HG02938 (cell line): ENCODE data around the gene DCTN3.

ENCODE experiments used
- ATAC-seq: cut with Tn5 transposase; IDR thresholded peaks from one replicate; pipeline ENCODE4 v1.9.1; 2021; ENCODE audit warnings: mild to moderate bottlenecking, moderate library complexity; ENCODE audit not compliant: unreplicated experiment

The DCTN3 gene

DNA sequence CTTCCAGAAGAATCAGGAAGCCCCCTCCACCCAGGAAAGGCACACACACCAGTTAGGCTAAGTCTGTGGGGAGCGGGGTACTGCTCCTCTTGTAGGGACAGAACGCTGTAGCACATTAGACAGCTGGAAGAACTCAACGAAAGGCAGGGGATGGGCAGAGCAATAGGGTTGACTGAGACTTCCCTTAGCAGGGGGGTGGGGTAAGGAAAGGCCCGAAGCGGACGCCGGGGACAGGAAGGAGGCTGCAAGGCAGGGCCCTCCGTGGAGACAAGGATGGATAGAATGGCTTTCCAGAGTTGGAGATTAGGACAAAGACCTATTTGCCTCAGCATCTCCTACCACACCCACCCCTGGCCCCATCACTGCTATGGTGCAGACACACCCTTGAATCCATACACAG, 45.1 kb downstream of the DCTN3 start:
- no peak for ATAC-seq

DNA sequence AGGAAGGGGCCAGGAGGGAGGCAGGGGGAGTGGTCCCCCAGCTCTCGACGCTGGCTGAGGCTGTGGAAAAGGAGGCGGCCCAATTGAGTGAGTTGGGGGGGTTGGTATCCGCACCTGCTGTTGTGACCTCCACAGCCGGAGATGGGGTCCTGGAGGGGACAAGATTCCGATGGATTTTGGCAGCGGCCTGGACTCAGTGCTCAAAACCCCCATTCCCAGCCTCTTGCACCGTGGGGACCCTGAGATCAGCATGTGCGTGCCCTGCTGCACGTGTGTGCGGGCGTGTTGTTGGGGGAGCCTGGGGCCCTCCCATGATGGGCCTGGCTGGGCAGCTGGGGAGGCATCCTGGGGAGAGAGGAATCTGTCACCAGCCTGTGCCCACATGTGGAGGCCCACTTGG, 45.7 kb downstream of the DCTN3 start:
- ATAC-seq, result no peak

DNA sequence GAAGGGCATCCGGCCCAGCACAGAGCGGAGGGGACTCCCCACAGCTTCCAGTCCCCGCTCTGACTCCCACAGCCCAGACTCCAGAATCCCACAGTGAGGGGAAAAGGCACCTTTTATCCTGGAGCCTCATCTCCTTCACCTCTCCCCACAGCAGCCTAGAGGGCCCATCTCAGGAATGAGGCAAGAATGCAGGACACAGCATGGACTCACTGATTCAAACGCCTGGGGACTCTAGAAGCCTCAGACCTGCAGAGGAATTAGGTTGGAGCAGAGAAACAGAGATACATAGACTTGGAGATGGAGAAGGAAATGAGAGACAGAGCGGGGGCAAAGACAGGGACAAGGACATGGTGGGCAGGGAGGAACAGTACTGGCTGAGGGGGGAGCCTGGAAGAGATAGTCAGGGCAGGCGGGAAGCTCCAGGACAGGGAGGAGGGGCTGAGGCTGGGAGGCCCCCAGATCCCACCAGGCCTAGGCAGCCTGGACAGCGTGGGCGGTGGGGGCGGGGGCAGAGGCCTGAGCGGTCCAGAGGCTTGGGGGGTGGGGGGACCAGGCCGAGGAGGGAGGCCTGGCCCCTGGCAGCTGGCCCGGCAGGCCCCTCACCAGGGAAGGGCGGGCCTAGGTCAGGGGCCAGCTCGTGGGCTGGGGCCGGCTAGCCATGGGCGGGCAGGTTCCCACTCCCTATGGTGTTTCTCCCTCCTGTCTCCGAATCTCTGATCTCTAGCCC, 46.5 kb downstream of the DCTN3 start:
- ATAC-seq, result no peak

DNA sequence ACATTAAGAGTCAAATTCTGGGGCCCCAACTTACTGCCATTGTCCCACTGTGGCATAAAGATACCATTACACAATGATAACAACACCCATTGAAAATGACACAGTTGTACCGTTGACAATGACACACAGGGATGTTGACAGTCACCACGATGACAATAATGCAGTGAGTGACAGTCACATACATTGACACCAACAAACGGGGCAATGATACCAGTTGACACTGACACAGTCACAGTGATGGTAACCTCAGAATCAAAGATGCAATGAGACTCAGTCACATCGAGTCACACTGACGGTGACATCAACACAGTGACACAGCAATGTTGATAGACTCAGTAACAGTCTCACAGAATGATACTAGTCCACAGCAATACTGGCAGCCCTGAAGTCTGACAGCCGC, 47.7 kb downstream of the DCTN3 start:
- no peak for ATAC-seq

DNA sequence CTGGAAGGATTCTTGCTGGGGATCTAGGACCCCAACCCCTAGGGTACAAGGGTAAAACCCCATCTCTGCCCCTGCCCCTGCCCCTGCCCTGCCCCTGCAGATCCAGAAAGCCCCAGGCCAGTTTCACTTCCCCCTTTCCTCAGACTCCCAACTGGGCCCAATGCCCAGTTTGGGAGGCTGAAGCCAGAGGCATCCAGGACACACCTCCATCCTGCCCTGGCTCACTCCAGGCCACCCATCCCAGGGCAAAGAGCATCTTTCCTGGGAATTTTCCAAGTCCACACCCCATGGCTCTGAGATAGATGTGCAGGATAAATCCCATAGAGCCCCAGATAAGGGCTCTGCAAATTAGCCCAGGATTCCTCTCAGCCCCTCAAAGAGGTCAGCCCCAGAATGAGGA, 48.2 kb downstream of the DCTN3 start:
- ATAC-seq, result no peak

DNA sequence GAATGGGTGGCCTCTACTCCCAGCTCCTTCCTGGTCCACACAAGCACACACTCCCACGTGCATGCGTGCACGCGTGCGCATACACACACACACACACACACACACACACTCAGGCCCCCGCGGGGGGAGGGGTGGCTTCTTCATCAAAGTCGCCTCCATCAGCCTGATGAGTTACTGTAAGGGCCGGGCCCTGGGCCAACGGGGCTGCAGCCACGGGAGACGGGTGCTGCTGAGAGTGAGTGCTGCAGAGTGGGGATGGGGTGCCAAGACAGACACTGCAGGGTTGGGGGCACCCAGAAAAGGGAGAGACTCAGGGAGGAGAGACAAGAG, 48.8 kb downstream of the DCTN3 start:
- no peak for ATAC-seq

DNA sequence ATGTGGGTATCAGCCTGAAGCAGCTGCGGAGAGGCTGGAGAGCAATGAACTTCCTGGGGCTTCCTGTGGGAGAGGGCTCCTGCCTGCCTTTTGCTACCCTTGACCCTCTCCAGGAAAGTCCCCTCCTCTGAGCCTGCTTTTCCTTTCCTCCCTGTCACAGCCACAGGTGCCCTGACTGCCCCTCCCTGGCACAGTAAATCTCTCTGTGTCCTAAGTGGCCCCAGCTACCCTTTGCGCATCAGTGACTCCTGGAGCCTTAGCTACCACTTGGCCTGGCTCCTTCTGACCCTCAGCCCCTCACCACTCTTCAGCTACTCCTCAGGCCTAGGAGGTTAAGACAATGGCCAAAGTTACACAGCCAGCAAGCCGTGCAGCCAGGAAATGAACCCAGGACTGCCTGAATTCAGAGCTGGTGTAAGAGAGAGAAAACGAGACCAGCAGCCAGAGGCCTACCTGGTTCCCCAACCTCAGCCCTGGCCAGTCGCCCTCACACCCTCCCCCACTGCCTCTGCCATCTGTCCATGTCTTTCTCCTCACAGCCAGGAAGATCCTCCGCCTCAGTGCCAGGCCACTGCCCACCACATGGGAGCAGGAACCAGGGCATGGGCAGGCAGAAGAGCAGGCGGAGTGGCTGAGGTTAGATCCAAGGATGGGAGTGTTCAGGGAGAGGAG, 49.4 kb downstream of the DCTN3 start:
- ATAC-seq, result no peak

DNA sequence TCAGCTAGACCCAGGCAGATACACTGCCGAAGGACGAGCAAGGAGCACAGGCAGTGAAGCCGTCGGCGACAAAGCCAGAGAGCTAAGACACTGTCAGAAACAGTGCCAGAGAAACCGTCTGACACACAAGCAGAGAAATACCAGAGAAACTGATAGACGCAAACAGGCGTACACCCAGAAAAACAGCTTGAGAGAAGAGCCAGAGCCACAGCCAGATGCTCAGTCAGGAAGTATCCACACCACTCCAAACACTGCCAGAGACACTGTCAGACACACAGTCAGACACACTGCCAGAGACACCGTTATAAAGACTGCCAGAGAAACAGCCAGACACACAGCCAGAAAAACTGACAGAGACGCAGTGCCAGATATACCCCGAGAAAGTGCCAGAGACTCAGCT, 49.9 kb downstream of the DCTN3 start:
- ATAC-seq, result no peak

DNA sequence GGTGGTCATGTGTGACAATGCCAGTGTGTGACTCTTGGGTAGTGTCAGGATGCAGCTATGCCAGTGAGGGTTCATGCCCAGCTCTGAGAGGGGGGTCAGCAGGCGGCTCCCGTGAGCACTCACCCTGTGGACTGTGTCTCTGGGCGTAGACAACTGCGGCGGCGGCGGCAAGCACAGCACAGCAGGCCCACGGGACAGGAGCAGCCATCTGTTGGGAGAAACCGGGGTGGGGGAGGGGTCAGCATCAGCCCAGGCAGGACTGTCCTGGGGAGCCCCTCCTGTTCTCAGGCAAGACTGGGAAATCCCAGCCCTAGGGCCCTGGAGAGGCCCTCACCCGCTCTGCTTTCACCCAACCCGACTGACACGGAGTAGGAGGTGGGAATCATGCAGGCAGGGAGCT, 51.5 kb downstream of the DCTN3 start:
- ATAC-seq, result no peak

DNA sequence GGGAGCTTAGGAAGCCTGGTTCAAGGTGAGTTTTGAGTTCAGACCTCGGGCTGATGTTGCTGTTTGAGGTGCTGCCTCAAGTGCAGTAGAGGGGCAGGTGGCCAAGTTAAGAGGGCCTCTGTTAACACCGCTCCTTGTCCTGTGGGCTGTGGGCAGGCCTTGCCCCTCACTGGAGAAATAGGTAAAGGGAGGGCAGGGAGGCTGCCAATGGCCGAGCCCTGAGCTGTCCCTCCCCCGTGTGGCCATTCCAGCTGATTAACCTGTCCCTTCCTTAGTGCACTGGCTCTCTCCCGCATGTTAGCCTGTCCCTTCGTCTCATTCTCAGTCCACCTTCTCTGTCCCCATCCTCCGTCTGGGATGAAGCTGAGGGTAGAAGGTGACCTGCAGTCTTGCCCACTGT, 52.2 kb downstream of the DCTN3 start:
- no peak for ATAC-seq

DNA sequence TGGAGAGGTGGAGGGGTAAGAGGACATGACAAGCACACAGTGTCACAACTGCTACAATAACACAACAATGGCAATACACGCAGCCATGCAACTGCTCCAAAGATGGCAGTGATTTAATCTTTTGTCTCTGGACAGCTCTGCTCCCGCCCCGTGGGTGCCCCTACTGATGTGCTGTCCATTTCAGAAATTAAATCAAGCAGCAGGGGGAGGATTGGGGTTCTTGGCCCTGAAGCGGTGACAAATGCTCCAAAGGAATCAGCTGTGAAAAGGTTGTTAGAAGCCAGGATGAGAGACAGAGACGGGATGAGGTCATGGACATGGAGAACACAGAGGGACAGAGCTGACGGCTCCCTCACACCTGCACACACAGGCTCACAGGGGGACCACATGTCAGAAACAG, 53.3 kb downstream of the DCTN3 start:
- ATAC-seq, result no peak

DNA sequence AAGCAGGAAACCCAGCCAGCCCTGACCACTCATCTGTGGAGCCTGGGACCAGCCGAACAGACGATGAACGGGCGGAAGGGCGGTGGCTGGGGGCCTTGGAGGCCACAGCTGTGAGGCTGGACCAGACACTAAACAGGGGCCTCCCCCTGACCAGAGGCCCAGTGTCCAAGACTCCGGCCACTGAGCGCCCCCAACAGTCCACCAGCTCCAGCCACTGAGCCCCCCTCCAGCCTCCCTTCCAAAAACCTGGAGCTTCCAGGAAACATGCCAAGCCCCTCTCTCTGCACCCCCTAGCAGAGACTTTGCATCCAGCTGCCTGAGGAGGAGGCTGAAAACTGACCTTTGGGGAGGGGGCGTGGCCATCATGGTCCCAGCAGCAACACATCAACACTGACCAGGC, 54.0 kb downstream of the DCTN3 start:
- ATAC-seq, result no peak

DNA sequence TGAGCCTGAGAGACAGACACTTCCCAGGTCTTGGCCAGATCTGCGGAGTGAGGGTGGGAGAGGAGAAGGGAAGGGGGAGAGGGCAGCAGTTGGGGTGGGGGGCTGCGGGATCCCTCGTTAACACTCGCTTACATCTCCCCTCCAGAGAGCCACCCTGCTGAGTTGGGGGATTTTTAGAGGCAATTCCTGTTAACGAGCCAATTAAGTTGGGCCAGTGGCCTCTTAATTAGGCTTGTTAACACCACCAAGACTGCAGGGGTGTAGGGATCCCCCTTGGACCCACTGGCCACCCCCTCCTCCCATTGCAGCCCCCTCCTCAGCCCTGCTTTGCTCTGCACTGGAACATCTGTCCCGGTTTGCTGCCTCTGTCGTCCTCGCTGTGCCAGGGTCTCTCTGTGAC, 54.4 kb downstream of the DCTN3 start:
- ATAC-seq, result no peak

DNA sequence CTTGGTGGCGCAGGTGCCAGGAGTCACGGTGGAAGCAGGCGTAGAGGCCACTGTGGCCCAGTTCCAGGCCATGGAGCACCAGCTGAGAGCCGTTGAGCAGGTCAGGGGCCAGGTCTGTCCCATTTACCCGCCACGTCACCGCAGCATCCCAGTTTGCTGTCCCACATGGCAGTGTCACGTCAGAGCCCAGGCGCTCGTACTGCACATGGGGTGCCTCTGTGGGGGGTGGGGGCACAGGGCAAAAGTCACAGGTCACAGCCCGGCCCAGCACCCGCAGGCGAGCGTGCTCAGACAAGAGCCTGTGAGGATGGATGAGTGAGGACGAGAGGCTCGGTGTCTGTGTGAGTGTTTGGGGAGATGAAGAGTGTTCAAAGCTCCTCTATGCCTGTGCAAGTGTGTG, 55.7 kb downstream of the DCTN3 start:
- ATAC-seq, result no peak
